Measurements from ENCODE around the gene KLK3. TPM values are rescaled to one million over a fixed set of nuclear protein-coding genes. Genes with fewer than 3 reads are reported as not detected.

Gene KLK3
- total and polyA plus RNA-seq, 2 of the 8 experiments (the other 6 are each of a cell fraction or from before 2014, with no cell fraction given) = 0.08 TPM; not detected in 1

GRCh38 chr19:50897191-50897607 is 42.5 kb downstream of the KLK3 start:
- ChIA-PET POLR2A (ENCODE audit: partially characterized antibody) (interaction anchor here (1.4 kb wide), 1 partner anchor 92 kb away, joined by 4 read pairs; no protein-coding TSS in a partner anchor), CTCF (ENCODE audit: partially characterized antibody) (interaction anchor here (0.9 to 1.1 kb wide), 3 partner anchors 14 to 199 kb away, joined by 3 read pairs; no protein-coding TSS in a partner anchor)
- Histone ChIP-seq H4K20me1 (replicated peaks in 1 of 2; ENCODE audit: control insufficient read depth in 1 of 2, insufficient read depth in 2 of 2, low read length in 2 of 2) (peaks cover 0 to 2% of the 10 kb centered on the region in 2 experiments), H3K79me1 (ENCODE audit: low read depth, low read length) (no peaks in the 10 kb centered on the region), H3K9ac (replicated peaks in 1 of 4; ENCODE audit: extremely low read depth in 1 of 4, low read depth in 3 of 4, low read length in 3 of 4) (no peak overlapping the region), H3K79me2 (ENCODE audit: control insufficient read depth in 1 of 2, insufficient read depth in 2 of 2, low read length in 2 of 2) (no peaks in the 10 kb centered on the region), H3K4ac (replicated peaks; ENCODE audit: insufficient read length, low read depth, low read length) (no peak overlapping the region), H4K5ac (ENCODE audit: insufficient read length, low read depth, low read length) (no peak overlapping the region), H2BK20ac (ENCODE audit: low read length) (no peak overlapping the region), H3K14ac (ENCODE audit: insufficient read length) (no peak overlapping the region), H2BK120ac (replicated peaks; ENCODE audit: low read depth, low read length) (no peak overlapping the region), H3K56ac (replicated peaks; ENCODE audit: insufficient read length, low read depth, low read length) (no peak overlapping the region), H3K27me3 (replicated peaks in 1 of 4; ENCODE audit: control insufficient read depth in 3 of 4, extremely low read depth in 1 of 4, insufficient read depth in 3 of 4, low read length in 3 of 4) (peaks cover 0 to 3% (median 1%) of the 10 kb centered on the region in 4 experiments; a peak in 1 of 7 replicates), H3K18ac (ENCODE audit: extremely low read depth, low read length) (no peak overlapping the region), H4K8ac (ENCODE audit: extremely low read depth, insufficient read depth, low read length) (no peak overlapping the region), H3K9me3 (ENCODE audit: insufficient read depth in 2 of 2, low read depth in 1 of 2, low read length in 1 of 2) (peaks cover 23 to 25% of the 10 kb centered on the region in 2 experiments), H2AK5ac (ENCODE audit: low read depth, low read length) (no peak overlapping the region), H3K4me2 (ENCODE audit: insufficient read depth in 1 of 2, low read depth in 2 of 2, low read length in 2 of 2) (no peak overlapping the region), H3K4me3 (ENCODE audit: extremely low read depth in 1 of 4, insufficient read depth in 2 of 4, low read depth in 3 of 4, low read length in 4 of 4) (no peak overlapping the region), H3K4me1 (replicated peaks in 1 of 4; ENCODE audit: control insufficient read depth in 3 of 4, insufficient read depth in 4 of 4, low read length in 3 of 4) (no peaks in the 10 kb centered on the region), H3K23me2 (ENCODE audit: low read depth, low read length) (no peaks in the 10 kb centered on the region), H4K91ac (replicated peaks; ENCODE audit: insufficient read length, low read length) (no peak overlapping the region), H2BK15ac (ENCODE audit: low read length) (no peak overlapping the region), H2BK5ac (ENCODE audit: low read depth, low read length) (no peak overlapping the region), H3K27ac (ENCODE audit: low read depth, low read length) (no peak overlapping the region), H3K23ac (ENCODE audit: insufficient read length) (no peak overlapping the region), H2AFZ (ENCODE audit: low read length) (no peak overlapping the region), H3K36me3 (ENCODE audit: control insufficient read depth in 2 of 4, insufficient read depth in 4 of 4, low read length in 3 of 4) (no peaks in the 10 kb centered on the region), H2BK12ac (ENCODE audit: low read depth, low read length) (no peak overlapping the region)
- no peak for FAIRE-seq
- no peak for DNase-seq (ENCODE audit: low read depth in 1 of 2, low spot score in 2 of 2)
- WGBS, 2 experiments (ENCODE audit: extremely low coverage in 1 of 2, insufficient coverage in 1 of 2, insufficient read length in 1 of 2, insufficient replicate concordance in 2 of 2, low coverage in 1 of 2, low lambda C conversion rate in 2 of 2, missing lambda C conversion rate in 1 of 2) = 76% methylated on average over 3 of the region's 3 CpGs; no CpG with 5 or more reads in 1 of the 2 experiments

Data from H1 (cell line).